HG03354 (cell line): ENCODE data around the gene SLC29A2.
"Not testable (repeated sequence)": the region's sequence is repeated elsewhere in the genome, so short reads cannot be mapped to it uniquely, and the experiment has no call there.

Source experiments
- ATAC-seq: cut with Tn5 transposase; IDR thresholded peaks from one replicate; pipeline ENCODE4 v1.9.1; 2021; ENCODE audit warnings: mild to moderate bottlenecking; ENCODE audit not compliant: unreplicated experiment, poor library complexity, severe bottlenecking

The SLC29A2 gene

DNA sequence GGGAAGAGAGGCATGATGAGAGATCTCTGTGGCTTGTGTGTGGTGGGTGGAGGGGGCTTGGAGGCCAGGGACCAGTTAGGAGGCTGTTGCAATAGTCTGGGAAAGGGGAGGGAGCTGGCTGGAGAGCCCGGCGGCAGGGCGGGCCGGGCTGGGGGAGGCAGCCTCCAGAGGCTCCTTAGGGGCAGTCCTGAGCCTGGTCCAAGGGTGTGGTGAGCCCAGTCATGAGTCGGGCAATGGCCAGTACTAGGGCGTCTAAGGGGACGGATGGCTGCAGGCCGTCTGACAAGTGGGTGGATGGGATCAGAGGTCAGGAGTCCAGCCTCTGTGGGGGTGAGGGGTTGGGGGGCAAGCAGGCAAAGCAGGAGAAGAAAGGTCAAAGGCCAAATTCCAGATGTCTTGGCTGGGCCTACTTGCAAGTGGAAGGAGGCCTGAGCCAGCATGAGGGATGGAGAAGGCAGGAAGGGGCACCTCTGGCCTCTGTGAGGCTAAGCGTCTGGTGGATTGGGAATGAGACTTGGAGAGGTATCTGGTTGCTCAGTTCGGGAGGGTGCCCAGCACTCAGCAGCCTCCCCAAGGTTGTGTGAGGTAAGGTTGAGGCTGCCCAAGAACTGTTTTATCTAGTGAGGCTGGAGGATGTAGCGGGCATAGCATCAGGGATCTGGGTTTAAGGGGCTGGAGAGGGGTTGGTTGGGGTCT lies 48.7 kb downstream of the SLC29A2 start:
- no peak for ATAC-seq

DNA sequence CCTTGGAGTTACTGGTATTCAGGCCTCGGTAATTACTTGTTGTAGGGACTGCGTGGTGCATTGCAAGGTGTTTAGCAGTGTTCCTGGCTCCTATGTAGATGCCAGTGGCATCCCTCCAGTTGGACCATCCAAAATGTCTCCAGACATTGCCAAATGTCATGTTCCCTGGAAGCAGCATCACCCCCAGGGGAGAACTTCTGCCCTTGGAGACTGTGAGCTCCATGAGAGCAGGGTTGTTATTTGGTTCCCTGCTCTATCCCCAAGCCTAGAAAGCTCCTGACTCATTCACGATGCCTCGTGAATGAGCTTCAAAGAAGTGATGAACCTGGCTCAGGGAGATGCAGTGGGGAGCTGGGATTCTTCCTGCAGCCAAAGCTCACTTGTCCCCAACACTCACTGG lies 50.0 kb downstream of the SLC29A2 start:
- ATAC-seq = no peak

DNA sequence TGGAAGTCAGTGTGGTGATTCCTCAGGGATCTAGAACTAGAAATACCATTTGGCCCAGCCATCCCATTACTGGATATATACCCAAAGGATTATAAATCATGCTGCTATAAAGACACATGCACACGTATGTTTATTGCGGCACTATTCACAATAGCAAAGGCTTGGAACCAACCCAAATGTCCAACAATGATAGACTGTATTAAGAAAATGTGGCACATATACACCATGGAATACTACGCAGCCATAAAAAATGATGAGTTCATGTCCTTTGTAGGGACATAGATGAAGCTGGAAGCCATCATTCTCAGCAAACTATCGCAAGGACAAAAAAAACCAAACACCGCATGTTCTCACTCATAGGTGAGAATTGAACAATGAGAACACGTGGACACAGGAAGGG lies 50.8 kb downstream of the SLC29A2 start:
- ATAC-seq = not testable (repeated sequence)

DNA sequence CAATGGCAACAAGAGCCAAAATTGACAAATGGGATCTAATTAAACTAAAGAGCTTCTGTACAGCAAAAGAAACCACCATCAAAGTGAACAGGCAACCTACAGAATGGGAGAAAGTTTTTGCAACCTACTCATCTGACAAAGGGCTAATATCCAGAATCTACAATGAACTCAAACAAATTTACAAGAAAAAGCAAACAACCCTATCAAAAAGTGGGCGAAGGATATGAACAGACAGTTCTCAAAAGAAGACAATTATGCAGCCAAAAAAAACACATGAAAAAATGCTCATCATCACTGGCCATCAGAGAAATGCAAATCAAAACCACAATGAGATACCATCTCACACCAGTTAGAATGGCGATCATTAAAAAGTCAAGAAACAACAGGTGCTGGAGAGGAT lies 51.3 kb downstream of the SLC29A2 start:
- not testable (repeated sequence) for ATAC-seq

DNA sequence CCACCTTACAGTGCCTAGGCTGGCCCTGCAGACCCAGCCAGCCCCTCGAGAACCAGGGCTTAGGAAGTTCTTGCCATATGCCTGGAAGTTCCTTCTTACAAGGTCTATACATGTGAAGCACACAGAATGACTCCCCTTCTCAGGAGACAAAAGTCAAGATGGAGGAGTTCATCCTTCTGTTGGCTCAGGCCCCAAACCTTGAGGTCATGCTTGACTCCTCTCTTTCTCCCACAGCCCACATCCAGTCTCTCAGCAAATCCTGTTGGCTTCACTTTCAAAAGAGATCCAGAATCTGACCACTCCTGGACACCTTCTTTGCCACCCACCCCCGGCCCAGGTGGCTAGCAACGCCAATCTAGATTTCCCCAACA lies 53.0 kb downstream of the SLC29A2 start:
- no peak for ATAC-seq

DNA sequence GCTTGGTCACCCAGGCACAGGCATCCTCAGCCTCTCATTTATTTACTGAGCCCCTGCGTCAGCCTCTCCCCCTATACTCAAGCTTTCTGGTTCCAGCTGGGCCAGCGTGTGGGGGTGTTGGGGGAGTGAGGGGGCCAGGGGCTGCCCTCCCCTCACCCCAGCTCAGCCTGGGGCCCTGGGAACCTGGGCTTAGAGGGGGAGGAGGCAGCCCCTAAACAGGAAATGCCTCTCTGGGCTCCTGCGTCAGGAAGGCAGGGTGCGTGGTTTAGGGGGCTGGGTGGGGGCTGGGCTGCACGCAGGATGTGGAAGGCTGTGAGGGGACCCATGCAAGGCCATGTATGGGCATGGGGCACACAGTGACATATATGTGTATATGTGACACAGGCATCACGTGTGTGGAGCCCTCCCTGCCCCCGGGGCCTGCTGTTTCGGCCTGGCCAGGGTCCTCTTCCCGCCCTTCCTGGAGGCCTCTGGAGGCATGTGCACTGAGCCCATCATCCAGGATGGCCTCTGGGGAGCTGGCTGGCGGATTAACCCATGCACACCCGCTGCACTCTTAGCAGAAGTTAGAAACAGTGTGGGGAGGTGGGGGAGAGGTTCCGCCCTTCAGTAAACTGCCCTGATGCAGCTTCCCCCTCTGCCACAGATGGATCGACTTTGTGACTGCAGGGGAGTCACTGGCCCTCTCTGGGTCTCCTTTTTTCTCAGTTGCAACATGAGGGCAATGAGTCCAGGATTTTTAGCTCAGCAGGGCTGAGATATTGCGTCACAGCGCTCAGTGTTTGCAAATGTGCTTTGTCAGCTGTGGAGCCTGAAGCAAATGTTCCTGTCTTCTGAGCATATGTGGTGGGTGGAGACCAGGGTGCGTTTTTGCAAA lies 53.6 kb downstream of the SLC29A2 start:
- peak; percentile 42 for ATAC-seq

DNA sequence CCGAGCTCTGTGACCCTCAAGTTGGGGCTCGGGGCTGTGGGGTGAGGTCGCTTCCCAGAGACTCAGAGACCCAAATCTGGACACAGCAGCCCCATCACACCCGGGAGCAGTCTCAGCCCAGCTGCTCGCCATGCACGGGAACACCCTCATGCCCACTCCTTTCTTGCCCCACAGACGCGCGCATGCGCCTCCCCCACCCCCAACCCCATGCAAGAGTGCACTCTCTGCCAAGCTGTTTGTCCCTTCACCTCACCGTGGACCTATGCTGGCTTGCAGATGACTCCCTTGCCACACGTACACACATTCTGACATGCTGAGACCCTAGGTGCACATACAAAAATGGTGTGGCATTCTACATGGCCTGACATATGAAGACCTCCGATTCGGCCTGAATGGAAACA lies 54.2 kb downstream of the SLC29A2 start:
- no peak for ATAC-seq

DNA sequence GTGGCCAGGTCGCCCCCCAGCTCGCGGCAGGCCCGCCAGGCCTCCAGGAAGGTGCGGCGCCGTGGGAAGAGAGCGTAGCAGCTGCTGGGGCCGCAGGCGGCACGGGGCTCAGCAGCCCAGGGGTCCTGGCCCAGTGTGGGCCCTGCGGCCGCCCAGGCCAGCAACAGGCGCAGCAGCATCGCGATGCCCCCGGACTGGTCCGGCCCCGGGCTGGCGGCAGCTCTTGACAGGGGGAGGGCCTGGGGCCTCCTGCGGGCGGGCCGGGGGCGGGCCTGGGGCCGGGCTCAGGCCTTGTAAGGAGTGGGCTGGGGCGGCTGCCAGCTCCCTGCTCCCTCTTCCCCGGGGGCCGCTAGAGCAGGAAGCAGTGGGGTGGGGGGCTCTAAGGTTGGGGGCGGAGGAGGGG lies 54.7 kb downstream of the SLC29A2 start, which contains the start of gene CD248:
TSS of gene CD248 (minus strand) at position 196 of the 403 bp plus-strand sequence. CDS start at position 179, 17 bp downstream.
- ATAC-seq = no peak

DNA sequence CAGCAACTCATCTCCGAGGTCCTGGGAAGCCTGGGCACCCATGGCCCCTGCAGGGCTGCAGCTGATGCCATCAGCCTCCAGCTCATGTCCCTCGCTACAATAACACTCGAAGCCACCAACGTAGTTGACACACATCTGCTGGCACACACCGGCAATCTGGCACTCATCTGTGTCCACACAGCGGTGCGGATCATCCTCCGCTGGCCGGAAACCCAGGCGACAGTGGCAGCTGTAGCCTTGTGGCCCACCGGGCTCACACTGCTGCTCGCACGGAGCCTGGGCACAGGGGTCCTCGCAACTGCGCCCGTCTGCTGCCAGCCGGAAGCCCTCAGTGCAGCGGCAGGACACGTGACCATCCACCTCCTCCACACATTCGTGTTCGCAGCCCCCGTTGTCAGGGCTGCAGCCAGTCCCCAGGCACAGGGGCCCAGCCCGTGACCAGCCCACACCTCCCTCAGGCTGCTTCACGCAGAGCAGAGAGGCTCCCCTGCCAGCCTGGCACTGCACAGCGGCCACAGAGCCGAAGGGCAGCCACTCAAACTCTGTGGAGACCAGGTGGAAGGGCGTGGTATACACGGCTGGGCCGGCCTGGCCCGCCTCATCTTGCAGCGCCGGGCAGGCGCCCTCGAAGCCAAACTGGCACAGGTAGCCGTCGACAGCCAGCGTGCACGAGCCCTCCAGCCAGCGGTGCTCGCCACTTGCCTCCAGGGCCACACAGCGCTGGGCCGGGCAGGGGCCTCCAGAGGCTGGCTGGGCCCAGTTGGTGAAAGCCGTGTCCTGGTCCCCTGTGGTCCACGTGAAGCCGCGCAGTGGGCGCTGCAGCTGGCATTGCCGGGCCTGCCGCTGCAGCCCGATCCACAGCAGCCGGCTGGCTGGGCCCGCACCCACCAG lies 55.4 kb downstream of the SLC29A2 start:
- no peak for ATAC-seq

DNA sequence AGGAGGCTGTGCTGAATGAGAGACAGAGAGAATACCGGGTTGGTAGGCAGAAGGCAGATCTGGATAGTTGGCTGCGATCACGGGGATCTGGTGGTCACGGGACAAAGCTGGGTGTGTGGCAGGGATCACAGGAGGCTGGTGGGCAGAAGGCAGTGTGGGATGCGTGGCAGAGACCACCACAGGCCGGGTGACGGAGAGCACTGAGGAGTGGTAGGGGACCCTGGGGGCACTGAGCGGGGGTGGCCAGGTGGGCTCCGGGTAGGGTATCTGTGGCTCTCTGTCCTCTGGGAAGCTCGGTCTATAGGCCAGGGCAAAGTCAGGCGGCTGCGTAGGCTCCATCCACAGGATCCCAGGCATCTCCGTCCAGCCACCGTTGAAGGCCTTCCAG lies 56.1 kb downstream of the SLC29A2 start:
- ATAC-seq = no peak

DNA sequence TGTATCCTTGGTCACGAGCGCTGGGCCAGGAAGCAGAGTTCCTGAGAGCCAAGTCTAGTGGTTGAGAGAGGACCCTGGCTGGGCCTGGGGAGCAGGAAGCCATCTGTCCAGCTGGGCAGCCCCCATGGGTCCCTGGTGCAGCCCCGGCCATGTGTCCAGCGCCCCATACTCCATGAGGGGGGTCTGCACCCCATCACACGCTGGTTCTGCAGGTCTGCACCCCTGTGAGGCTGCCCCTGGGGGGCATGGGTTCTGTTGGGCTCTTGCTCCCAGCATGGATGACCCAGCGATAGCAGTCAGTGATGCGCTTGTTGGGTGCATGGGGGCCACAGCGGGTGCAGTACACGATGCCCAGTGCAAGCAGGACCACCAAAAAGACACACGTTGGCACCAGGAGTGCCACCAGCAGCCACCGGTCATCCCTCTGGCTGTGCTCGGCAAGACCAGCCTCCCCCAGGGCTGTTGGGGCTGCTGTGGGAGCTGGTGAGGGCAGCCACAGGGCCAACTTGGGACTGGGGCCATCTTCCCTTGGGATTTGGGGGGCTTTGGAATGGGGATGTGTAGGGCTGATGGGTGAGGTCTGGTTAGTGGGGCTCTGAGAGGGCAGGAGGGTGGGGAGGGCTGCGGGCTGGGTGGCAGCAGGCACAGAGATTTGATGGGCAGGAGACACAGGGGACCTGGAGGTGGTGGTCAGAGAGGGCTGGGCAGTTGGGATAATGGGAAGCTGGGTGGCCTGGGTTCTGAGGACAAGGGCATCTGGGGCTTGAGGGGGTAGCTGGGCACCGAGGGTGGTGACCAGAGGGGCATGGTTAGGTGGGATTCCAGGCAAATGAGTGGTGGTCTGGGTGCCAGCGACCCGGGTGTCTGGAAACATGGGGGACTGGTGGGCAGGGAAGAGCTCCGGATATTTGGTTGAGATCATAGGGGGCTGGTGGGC lies 56.7 kb downstream of the SLC29A2 start:
- ATAC-seq = no peak

DNA sequence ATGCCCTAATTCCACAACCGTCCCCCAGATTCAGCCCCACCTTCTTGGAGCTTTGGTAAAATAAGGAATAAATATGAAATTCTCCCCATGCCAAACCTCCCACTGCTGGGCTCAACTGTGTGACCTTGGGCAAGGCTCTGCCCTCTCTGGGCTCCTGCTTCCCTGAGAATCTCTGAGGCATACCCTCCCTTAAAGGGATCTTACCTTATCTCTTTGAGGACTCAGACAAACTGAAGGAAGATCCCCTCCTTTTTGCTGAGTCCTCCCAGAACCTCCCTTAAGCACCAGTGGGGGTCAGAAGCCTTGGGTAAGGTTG lies 57.4 kb downstream of the SLC29A2 start:
- ATAC-seq = no peak

DNA sequence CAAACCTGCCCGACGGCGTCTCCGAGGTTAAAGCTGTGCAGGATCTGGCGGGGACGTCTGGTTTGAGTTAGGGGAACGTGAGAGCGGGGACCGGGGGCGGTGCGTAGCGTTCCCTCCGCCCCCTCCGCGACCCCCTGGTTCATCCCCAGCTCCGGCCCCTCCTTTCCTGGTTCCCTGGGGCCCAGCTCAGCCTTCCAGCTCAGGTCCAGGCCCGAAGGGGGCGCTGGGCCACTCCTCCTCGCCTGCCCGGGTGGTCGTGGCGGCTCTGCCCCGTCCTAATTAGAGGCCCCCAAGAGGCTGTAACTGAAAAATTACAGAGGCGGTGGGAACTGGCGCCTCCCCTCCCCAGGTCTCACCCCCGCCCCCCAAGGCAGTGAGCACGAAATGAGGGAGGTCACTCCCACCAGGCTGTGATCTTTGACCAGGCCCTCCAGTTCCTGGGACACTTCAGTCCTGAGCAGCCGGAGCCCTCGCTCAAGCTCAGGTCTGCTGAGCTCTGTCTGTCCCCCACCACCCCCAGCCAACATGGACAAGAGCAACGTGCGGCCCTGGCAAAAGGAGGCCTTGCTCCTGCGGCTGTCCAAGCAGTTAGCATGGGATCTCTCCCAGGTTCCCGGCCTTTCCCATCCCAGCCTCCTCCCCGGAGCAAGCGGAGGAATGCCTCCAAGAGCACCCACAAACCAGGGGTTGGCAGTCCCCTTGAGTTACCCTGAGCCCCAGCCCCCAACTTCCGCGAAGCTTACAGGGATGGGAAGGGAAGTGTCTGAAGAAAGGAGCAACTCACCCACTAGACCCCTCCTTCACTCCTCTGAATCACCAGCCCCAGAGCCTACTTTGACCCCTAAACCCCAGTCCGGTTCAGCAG lies 58.0 kb downstream of the SLC29A2 start:
- no peak for ATAC-seq

DNA sequence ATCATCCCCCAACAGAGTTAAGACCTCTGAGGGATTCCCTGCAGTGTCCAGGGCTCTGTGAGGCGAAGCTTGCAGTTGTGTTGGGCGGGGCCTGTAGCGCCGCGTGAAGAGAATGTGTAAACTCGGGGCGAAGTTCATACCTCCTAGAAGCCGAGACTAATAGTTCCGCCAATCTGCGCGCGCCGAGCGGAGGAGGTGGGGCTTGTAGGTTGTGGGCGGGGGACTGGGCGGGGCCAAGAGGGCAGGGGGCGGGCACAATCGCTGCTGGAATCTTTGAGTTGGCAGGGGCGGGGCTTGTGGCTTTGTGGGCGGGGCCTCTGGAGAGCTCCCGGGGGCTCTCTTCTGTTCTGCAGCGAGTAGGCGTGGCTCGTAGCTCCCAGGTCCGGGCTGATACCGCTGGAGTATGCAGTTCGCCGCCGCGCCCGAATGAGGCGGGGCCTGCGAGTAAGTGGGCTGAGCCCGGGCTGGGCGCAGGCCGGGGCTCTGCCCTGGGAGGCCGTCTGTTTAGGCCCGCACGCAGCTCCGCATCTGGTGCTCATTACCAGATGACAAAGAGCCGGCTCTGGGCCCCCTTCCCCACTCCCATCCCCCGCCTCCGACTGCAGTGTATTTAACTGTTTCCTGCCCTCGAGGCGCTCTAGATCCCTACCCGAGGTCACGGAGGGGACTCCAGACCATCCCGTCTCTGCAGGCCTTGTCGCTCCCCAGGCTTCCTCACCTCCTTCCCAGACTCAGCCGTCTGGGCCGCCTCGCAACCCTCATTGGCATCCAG lies 58.8 kb downstream of the SLC29A2 start:
- ATAC-seq = peak; percentile 58
